Measurements from ENCODE around the gene RBP2.

The RBP2 gene

GRCh38 chr3:139476348-139476747 lies at the start of gene RBP2:
Gene RBP2, minus strand, starts transcription at chr3:139476516. Its CDS starts 57 bp downstream, at chr3:139476459.
- H3K4me1 ChIP-seq (ENCODE audit: control insufficient read depth in 1 of 2, insufficient read depth in 2 of 2, low read length in 2 of 2), result no peaks in the 10 kb centered on the region
- peak within 1 kb of the TSS; percentile 37 for H3K27ac ChIP-seq (ENCODE audit: low read length)
- H3K27me3 ChIP-seq (ENCODE audit: low read depth, low read length), result no peaks in the 10 kb centered on the region
- no peaks in the 10 kb centered on the region for H3K36me3 ChIP-seq (ENCODE audit: control insufficient read depth in 1 of 2, insufficient read depth in 2 of 2, low read length in 2 of 2)
- H3K9me3 ChIP-seq (ENCODE audit: control insufficient read depth in 1 of 2, low read length in 2 of 2), result no peaks in the 10 kb centered on the region
- H3K4me3 ChIP-seq (ENCODE audit: low read depth in 1 of 2, low read length in 2 of 2), result peak within 1 kb of the TSS in 1 of 2 donors; percentile 41

- Histone ChIP-seq H3K27ac (ENCODE audit: low read length) (no peak overlapping the region), H3K9me3 (ENCODE audit: control insufficient read depth in 1 of 2, low read length in 2 of 2) (no peaks in the 10 kb centered on the region), H3K4me3 (ENCODE audit: low read depth in 1 of 2, low read length in 2 of 2) (no peak overlapping the region), H3K27me3 (ENCODE audit: low read depth, low read length) (no peaks in the 10 kb centered on the region), H3K4me1 (ENCODE audit: control insufficient read depth in 1 of 2, insufficient read depth in 2 of 2, low read length in 2 of 2) (no peaks in the 10 kb centered on the region), H3K36me3 (ENCODE audit: control insufficient read depth in 1 of 2, insufficient read depth in 2 of 2, low read length in 2 of 2) (peaks cover 0 to 9% of the 10 kb centered on the region in 2 donors)
Measured at GRCh38 chr3:139524841-139525636, 48.7 kb upstream of the RBP2 start.

GRCh38 chr3:139523718-139524117 lies 47.4 kb upstream of the RBP2 start:
- Histone ChIP-seq H3K4me1 (ENCODE audit: control insufficient read depth in 1 of 2, insufficient read depth in 2 of 2, low read length in 2 of 2) (no peaks in the 10 kb centered on the region), H3K27me3 (ENCODE audit: low read depth, low read length) (no peaks in the 10 kb centered on the region), H3K9me3 (ENCODE audit: control insufficient read depth in 1 of 2, low read length in 2 of 2) (no peaks in the 10 kb centered on the region)

GRCh38 chr3:139523166-139523565 lies 46.9 kb upstream of the RBP2 start:
- Histone ChIP-seq H3K36me3 (ENCODE audit: control insufficient read depth in 1 of 2, insufficient read depth in 2 of 2, low read length in 2 of 2) (peaks cover 0 to 9% of the 10 kb centered on the region in 2 donors), H3K9me3 (ENCODE audit: control insufficient read depth in 1 of 2, low read length in 2 of 2) (no peaks in the 10 kb centered on the region), H3K4me1 (ENCODE audit: control insufficient read depth in 1 of 2, insufficient read depth in 2 of 2, low read length in 2 of 2) (no peaks in the 10 kb centered on the region), H3K27me3 (ENCODE audit: low read depth, low read length) (no peaks in the 10 kb centered on the region), H3K27ac (ENCODE audit: low read length) (no peak overlapping the region), H3K4me3 (ENCODE audit: low read depth in 1 of 2, low read length in 2 of 2) (no peak overlapping the region)

More at GRCh38 chr3:139523718-139524117, 47.4 kb upstream of the RBP2 start:
- Histone ChIP-seq H3K27ac (ENCODE audit: low read length) (no peak overlapping the region), H3K36me3 (ENCODE audit: control insufficient read depth in 1 of 2, insufficient read depth in 2 of 2, low read length in 2 of 2) (peaks cover 0 to 9% of the 10 kb centered on the region in 2 donors), H3K4me3 (ENCODE audit: low read depth in 1 of 2, low read length in 2 of 2) (no peak overlapping the region)

- no peak overlapping the region for H3K27ac ChIP-seq (ENCODE audit: low read length)
- no peaks in the 10 kb centered on the region for H3K4me1 ChIP-seq (ENCODE audit: control insufficient read depth in 1 of 2, insufficient read depth in 2 of 2, low read length in 2 of 2)
- H3K9me3 ChIP-seq (ENCODE audit: control insufficient read depth in 1 of 2, low read length in 2 of 2), result no peaks in the 10 kb centered on the region
- no peaks in the 10 kb centered on the region for H3K27me3 ChIP-seq (ENCODE audit: low read depth, low read length)
- H3K4me3 ChIP-seq (ENCODE audit: low read depth in 1 of 2, low read length in 2 of 2), result no peak overlapping the region
- H3K36me3 ChIP-seq (ENCODE audit: control insufficient read depth in 1 of 2, insufficient read depth in 2 of 2, low read length in 2 of 2), result peaks cover 0 to 9% of the 10 kb centered on the region in 2 donors
Measured at GRCh38 chr3:139522421-139522820, 46.1 kb upstream of the RBP2 start.

- H3K4me3 ChIP-seq (ENCODE audit: low read depth in 1 of 2, low read length in 2 of 2), result no peak overlapping the region
- no peaks in the 10 kb centered on the region for H3K27me3 ChIP-seq (ENCODE audit: low read depth, low read length)
- no peaks in the 10 kb centered on the region for H3K9me3 ChIP-seq (ENCODE audit: control insufficient read depth in 1 of 2, low read length in 2 of 2)
- H3K27ac ChIP-seq (ENCODE audit: low read length), result no peak overlapping the region
- H3K36me3 ChIP-seq (ENCODE audit: control insufficient read depth in 1 of 2, insufficient read depth in 2 of 2, low read length in 2 of 2), result peaks cover 0 to 10% of the 10 kb centered on the region in 2 donors
- no peaks in the 10 kb centered on the region for H3K4me1 ChIP-seq (ENCODE audit: control insufficient read depth in 1 of 2, insufficient read depth in 2 of 2, low read length in 2 of 2)
Measured at GRCh38 chr3:139521816-139522215, 45.5 kb upstream of the RBP2 start.

- no peaks in the 10 kb centered on the region for H3K4me1 ChIP-seq (ENCODE audit: control insufficient read depth in 1 of 2, insufficient read depth in 2 of 2, low read length in 2 of 2)
- H3K4me3 ChIP-seq (ENCODE audit: low read depth in 1 of 2, low read length in 2 of 2), result no peak overlapping the region
- H3K36me3 ChIP-seq (ENCODE audit: control insufficient read depth in 1 of 2, insufficient read depth in 2 of 2, low read length in 2 of 2), result peaks cover 0 to 10% of the 10 kb centered on the region in 2 donors
- no peaks in the 10 kb centered on the region for H3K27me3 ChIP-seq (ENCODE audit: low read depth, low read length)
- no peak overlapping the region for H3K27ac ChIP-seq (ENCODE audit: low read length)
- no peaks in the 10 kb centered on the region for H3K9me3 ChIP-seq (ENCODE audit: control insufficient read depth in 1 of 2, low read length in 2 of 2)
Measured at GRCh38 chr3:139521144-139521543, 44.8 kb upstream of the RBP2 start.

GRCh38 chr3:139519998-139520737 lies 43.9 kb upstream of the RBP2 start:
- Histone ChIP-seq H3K27ac (ENCODE audit: low read length) (no peak overlapping the region), H3K4me3 (ENCODE audit: low read depth in 1 of 2, low read length in 2 of 2) (no peak overlapping the region), H3K27me3 (ENCODE audit: low read depth, low read length) (no peaks in the 10 kb centered on the region), H3K36me3 (ENCODE audit: control insufficient read depth in 1 of 2, insufficient read depth in 2 of 2, low read length in 2 of 2) (peaks cover 0 to 14% of the 10 kb centered on the region in 2 donors), H3K9me3 (ENCODE audit: control insufficient read depth in 1 of 2, low read length in 2 of 2) (no peaks in the 10 kb centered on the region), H3K4me1 (ENCODE audit: control insufficient read depth in 1 of 2, insufficient read depth in 2 of 2, low read length in 2 of 2) (no peaks in the 10 kb centered on the region)

GRCh38 chr3:139518926-139519842 lies 42.9 kb upstream of the RBP2 start:
- no peak overlapping the region for H3K4me3 ChIP-seq (ENCODE audit: low read depth in 1 of 2, low read length in 2 of 2)
- peaks cover 0 to 14% of the 10 kb centered on the region in 2 donors for H3K36me3 ChIP-seq (ENCODE audit: control insufficient read depth in 1 of 2, insufficient read depth in 2 of 2, low read length in 2 of 2)
- no peak overlapping the region for H3K27ac ChIP-seq (ENCODE audit: low read length)
- no peaks in the 10 kb centered on the region for H3K4me1 ChIP-seq (ENCODE audit: control insufficient read depth in 1 of 2, insufficient read depth in 2 of 2, low read length in 2 of 2)
- H3K27me3 ChIP-seq (ENCODE audit: low read depth, low read length), result no peaks in the 10 kb centered on the region
- H3K9me3 ChIP-seq (ENCODE audit: control insufficient read depth in 1 of 2, low read length in 2 of 2), result no peaks in the 10 kb centered on the region

GRCh38 chr3:139518306-139518705 lies 42.0 kb upstream of the RBP2 start:
- no peak overlapping the region for H3K27ac ChIP-seq (ENCODE audit: low read length)

More at GRCh38 chr3:139518306-139518705, 42.0 kb upstream of the RBP2 start:
- peaks cover 0 to 14% of the 10 kb centered on the region in 2 donors for H3K36me3 ChIP-seq (ENCODE audit: control insufficient read depth in 1 of 2, insufficient read depth in 2 of 2, low read length in 2 of 2)
- no peaks in the 10 kb centered on the region for H3K4me1 ChIP-seq (ENCODE audit: control insufficient read depth in 1 of 2, insufficient read depth in 2 of 2, low read length in 2 of 2)
- no peaks in the 10 kb centered on the region for H3K27me3 ChIP-seq (ENCODE audit: low read depth, low read length)
- no peak overlapping the region for H3K4me3 ChIP-seq (ENCODE audit: low read depth in 1 of 2, low read length in 2 of 2)
- H3K9me3 ChIP-seq (ENCODE audit: control insufficient read depth in 1 of 2, low read length in 2 of 2), result no peaks in the 10 kb centered on the region
